AG10803 (cell line): ENCODE results near the gene ZNF488.

ENCODE experiments used
- DNase-seq: peaks from one replicate; pipeline ENCODE4 v3.0.0; 2010; ENCODE audit warnings: low read depth
- H3K4me3 ChIP-seq: 2 replicates; pipeline ENCODE4 v1.5.1; 2011; ENCODE audit warnings: mild to moderate bottlenecking, low read length, control low read depth
- CTCF ChIP-seq: conservative IDR thresholded peaks from 2 replicates; pipeline ENCODE4 v1.5.1; 2011; ENCODE audit warnings: mild to moderate bottlenecking, low read length, control low read depth, inconsistent platforms

Gene ZNF488

DNA sequence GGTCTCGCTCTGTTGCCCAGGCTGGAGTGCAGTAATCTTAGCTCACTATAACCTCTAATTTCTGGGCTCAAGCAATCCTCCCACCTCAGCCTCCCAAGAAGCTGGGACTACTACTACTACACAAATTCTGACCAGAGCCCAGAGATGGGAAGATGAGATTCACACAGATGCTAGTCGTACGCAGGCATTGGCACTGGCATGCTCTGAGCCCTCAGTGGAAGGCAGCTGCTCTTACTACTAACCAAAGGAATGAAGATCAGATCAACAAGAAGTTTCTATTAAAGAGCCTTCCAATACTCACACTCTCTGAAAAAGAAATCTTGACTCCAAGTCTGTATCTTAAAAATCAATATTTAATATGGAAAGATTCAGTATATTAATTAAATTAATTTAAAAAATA is 51.1 kb downstream of the ZNF488 start:
- no peak overlapping the region for H3K4me3 ChIP-seq
- no peak for DNase-seq
- TF ChIP-seq CTCF: no peak

DNA sequence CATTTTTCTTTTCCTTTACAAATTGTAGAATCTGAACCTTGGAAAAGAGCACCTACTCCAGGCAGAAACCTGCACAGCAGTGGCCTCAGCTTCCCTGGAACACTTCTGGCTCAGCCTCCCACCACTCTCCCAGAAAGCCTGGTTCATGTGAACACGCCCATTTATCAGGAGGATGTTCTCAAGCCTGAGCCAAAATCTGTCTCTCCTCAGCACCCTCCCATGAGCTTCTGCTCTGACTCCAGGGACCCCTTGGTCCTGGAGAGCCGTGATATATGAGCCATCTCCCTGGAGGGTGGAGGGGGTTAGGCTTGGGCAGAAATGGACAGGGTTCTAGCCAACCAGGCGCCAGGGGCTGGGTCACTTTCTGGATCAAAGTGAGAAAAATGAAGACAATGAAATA is 51.7 kb downstream of the ZNF488 start:
- no peak overlapping the region for H3K4me3 ChIP-seq
- TF ChIP-seq CTCF: no peak
- DNase-seq: no peak

GRCh38 chr10:47331954-47332353 is 52.1 kb downstream of the ZNF488 start:
- no peak for DNase-seq
- H3K4me3 ChIP-seq: no peak overlapping the region
- TF ChIP-seq CTCF: no peak

GRCh38 chr10:47331491-47331890 is 52.6 kb downstream of the ZNF488 start:
- TF ChIP-seq CTCF: no peak
- H3K4me3 ChIP-seq: no peak overlapping the region
- no peak for DNase-seq

GRCh38 chr10:47330804-47331203 is 53.3 kb downstream of the ZNF488 start:
- no peak for DNase-seq
- no peak for TF ChIP-seq CTCF
- H3K4me3 ChIP-seq: no peak overlapping the region

- no peak overlapping the region for H3K4me3 ChIP-seq
- DNase-seq: no peak
- no peak for TF ChIP-seq CTCF
These were observed 53.7 kb downstream of the ZNF488 start for GRCh38 chr10:47330366-47330765.

- no peak for DNase-seq
- H3K4me3 ChIP-seq: no peak overlapping the region
- TF ChIP-seq CTCF: no peak
These were observed 54.2 kb downstream of the ZNF488 start for GRCh38 chr10:47329855-47330254.
